Prostate gland (tissue), 2 donors: Measurements from ENCODE around the gene GPAT3. TPM values are rescaled to one million over a fixed set of nuclear protein-coding genes. Genes with fewer than 3 reads are reported as not detected.
"Not testable (repeated sequence)": the region's sequence is repeated elsewhere in the genome, so short reads cannot be mapped to it uniquely, and the experiment has no call there.

Source experiments
- DNase-seq: peaks from one replicate; pipeline ENCODE4 v3.0.0-alpha.2; 2019; ENCODE audit warnings: low spot score
- H3K27ac ChIP-seq, 2 donors: fragments of 200-600 bp; sonication (generic); 2 replicates each; pipeline ENCODE4 v1.5.1; 2017 to 2019
- H3K27me3 ChIP-seq: fragments of 200-600 bp; sonication (generic); replicated peaks from 2 replicates; pipeline ENCODE4 v1.5.1; 2019; ENCODE audit not compliant: insufficient read depth
- H3K36me3 ChIP-seq, 2 donors: fragments of 200-600 bp; sonication (generic); 1 replicate in 1 of 2; 2 replicates in 1 of 2; pipeline versions ENCODE4 v1.5.1 to v1.8.1; 2017 to 2019
- H3K4me1 ChIP-seq: fragments of 200-600 bp; sonication (generic); replicated peaks from 2 replicates; pipeline ENCODE4 v1.5.1; 2019
- H3K4me3 ChIP-seq, 2 donors: fragments of 200-600 bp; sonication (generic); 2 replicates each; pipeline ENCODE4 v1.5.1; 2017 to 2019
- H3K9me3 ChIP-seq: fragments of 200-600 bp; sonication (generic); 2 replicates; pipeline ENCODE4 v1.5.1; 2017
- CTCF ChIP-seq, 4 experiments: fragments of 200-600 bp in 2 of 4; fragments of 450-650 bp in 2 of 4; sonication (generic) in 2 of 4; IDR thresholded peaks; 1 replicate in 3 of 4; 2 replicates in 1 of 4; pipeline ENCODE4 v1.5.1; 2016 to 2019; ENCODE audit warnings: antibody characterized with exemption in 4 of 4, mild to moderate bottlenecking in 2 of 4, moderate library complexity in 2 of 4
- POLR2A ChIP-seq: fragments of 450-650 bp; IDR thresholded peaks from one replicate; pipeline ENCODE4 v1.6.1; 2016; ENCODE audit warnings: antibody characterized with exemption, mild to moderate bottlenecking
- POLR2AphosphoS5 ChIP-seq: sonication (generic); formaldehyde crosslinking; IDR thresholded peaks from one replicate; pipeline ENCODE4 v1.6.1; 2017; ENCODE audit warnings: antibody characterized with exemption
- WGBS: methylation state at CpG from one replicate; pipeline ENCODE4 v1.1.5; 2018; 5-methylcytosine and 5-hydroxymethylcytosine counted together
- intact Hi-C: fragments of 100-400 bp; cut with DNase I; formaldehyde crosslinking; loops from one replicate; pipeline ENCODE4 v1.14.2; 2022
- total RNA-seq, 2 donors: library from RNA; depleted of rRNA; stranded (reverse); fragments of >200 nt; gene quantifications; one replicate each; pipeline ENCODE4 v1.1.0, GENCODE V29; 2016

GPAT3 gene
- total RNA-seq, 2 donors from 2014 or later, result 1.2 to 3.7 TPM

DNA sequence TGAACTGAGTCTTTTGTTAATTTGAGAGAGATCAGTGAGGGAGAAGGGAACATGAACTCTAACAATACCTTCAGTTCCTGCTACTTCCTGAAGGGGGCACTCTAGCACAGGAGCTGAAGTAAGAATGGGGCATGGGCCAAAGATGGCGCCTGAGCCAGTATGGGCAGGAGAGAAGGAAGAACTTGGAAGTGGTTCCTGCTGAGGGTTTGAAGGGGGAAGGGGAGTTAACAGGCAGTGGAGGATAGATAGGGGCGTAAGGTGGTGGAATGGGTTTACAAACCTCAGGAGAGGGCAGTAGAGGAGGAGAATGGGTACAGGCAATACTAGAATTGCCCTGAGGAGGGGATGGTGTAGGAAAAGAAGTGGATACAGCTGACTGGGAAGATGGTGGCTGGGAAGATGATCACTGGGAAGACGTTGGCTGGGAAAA is 26.7 kb upstream of the GPAT3 start:
- TF ChIP-seq CTCF (IDR thresholded peaks at IDR 0.05) (peak; percentile 19 to 83 (median 77)), POLR2AphosphoS5 (peak; percentile 30)
- H3K4me1 ChIP-seq, H3K27me3 ChIP-seq, H3K36me3 ChIP-seq, H3K4me3 ChIP-seq, H3K27ac ChIP-seq, H3K9me3 ChIP-seq: not testable (repeated sequence)
- DNase-seq, result peak; percentile 64
- 65% methylated on average over 3 of the region's 3 CpGs for WGBS
- intact Hi-C loops, result loop anchor here (5.0 kb wide), 1 partner anchor 128 kb away; no protein-coding TSS in a partner anchor

DNA sequence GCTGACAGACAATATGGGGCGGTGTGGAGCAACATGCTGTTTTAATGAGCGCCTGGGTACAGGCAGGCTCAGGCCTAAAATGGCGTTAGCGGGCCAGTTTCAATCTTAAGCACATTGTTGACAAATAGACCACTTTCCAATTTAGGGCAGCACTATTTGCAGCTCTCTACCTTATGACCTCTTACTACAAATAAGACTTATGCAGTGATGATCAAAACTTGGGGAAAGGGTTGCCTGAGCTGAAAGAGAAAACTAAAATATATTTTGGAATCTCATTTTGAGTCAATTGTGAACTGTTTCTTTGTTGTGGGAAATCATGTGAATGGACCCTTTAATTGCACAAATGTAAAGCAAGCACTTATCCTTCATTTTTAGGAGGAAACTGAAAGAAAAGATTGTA is 25.5 kb upstream of the GPAT3 start:
- no peaks in the 10 kb centered on the region for H3K9me3 ChIP-seq
- no peaks in the 10 kb centered on the region for H3K4me1 ChIP-seq
- no peaks in the 10 kb centered on the region for H3K27me3 ChIP-seq
- DNase-seq, result no peak
- no peak overlapping the region for H3K4me3 ChIP-seq
- no peak overlapping the region for H3K27ac ChIP-seq
- intact Hi-C loops, result no loop called here
- WGBS, result 89% methylated on average over 4 of the region's 4 CpGs
- H3K36me3 ChIP-seq, result no peaks in the 10 kb centered on the region
- TF ChIP-seq POLR2AphosphoS5 (no peak), POLR2A (no peak), CTCF (IDR thresholded peaks at IDR 0.05) (no peak)

DNA sequence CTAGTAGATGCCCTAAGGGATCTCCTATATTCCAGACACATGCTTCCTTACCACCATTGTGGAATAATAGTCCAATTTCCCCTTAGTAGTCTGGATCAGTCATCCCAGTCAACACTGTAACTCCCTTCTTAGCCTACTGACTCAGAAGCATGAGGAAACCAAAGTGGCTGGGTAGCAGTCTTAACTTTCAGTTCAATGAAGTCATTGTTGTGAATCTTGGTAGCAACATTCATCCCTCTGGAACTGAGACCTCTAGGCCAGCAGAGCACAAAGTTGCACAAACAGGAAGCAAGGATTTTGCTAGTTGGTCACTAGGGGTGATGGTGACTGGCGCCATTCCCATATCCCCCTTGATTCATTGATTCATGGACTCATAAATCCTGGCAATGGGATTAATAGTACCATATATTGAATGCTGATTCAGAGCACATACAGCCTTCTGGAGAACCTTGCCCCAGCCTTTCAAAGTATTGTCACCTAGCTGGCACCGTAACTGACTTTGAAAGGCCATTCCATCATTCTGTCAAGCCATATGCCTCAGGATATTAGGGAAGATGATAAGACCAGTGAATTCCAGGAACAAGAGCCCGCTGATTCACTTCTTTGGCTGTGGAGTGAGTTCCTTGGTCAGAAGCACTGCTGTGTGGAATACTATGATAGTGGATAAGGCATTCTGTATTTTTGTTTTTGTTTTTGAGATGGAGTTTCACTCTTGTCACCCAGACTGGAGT is 19.7 kb upstream of the GPAT3 start:
- H3K27me3 ChIP-seq, result no peaks in the 10 kb centered on the region
- WGBS, result 90% methylated on average over 3 of the region's 3 CpGs
- TF ChIP-seq CTCF (IDR thresholded peaks at IDR 0.05), result no peak
- no peaks in the 10 kb centered on the region for H3K9me3 ChIP-seq
- H3K4me3 ChIP-seq, result no peak overlapping the region
- DNase-seq, result no peak
- no peaks in the 10 kb centered on the region for H3K36me3 ChIP-seq
- no peaks in the 10 kb centered on the region for H3K4me1 ChIP-seq
- intact Hi-C loops, result no loop called here
- H3K27ac ChIP-seq, result no peak overlapping the region

DNA sequence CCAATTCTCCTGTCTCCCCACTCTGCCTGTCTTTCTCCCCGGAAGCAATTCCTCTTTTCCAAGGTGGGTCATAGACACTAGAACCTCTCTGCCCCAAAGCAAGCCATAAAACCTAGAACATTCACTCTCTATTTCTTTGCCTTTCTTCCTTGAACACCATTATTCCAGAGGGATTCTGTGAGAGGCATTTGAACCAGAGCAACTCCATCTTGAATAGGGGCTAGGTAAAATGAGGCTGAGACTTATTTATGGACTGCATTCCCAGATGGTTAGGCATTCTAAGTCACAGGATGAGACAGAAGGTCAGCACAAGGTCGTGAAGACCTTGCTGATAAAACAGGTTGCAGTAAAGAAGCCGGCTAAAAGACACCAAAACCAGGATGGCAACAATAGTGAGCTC is 13.7 kb upstream of the GPAT3 start:
- intact Hi-C loops, result no loop called here
- Histone ChIP-seq H3K4me3 (no peak overlapping the region), H3K9me3 (no peaks in the 10 kb centered on the region), H3K36me3 (no peaks in the 10 kb centered on the region), H3K4me1 (no peaks in the 10 kb centered on the region), H3K27ac (no peak overlapping the region), H3K27me3 (no peaks in the 10 kb centered on the region)
- no peak for TF ChIP-seq POLR2A
- TF ChIP-seq CTCF (IDR thresholded peaks at IDR 0.05), result no peak
- no peak for TF ChIP-seq POLR2AphosphoS5
- WGBS, result 70% methylated on average over 3 of the region's 3 CpGs
- DNase-seq, result no peak

DNA sequence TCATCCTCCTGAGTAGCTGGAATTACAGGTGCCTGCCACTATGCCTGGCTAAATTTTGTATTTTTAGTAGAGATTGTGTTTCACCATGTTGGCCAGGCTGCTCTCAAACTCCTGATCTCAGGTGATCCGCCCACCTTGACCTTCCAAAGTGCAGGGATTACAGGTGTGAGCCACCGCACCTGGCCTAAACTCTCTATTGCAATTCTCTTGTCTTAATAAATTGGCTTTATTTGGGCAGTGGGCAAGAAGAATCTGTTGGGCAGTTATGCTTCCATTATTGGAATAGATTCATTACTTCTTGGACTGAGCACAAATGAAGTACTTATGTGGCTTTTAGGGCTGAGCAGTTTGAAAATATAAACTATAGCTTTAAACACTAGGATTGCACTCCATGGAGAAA is 8.2 kb upstream of the GPAT3 start:
- no peaks in the 10 kb centered on the region for H3K27me3 ChIP-seq
- intact Hi-C loops, result no loop called here
- WGBS, result 69% methylated on average over 2 of the region's 2 CpGs
- H3K4me1 ChIP-seq, result no peaks in the 10 kb centered on the region
- H3K27ac ChIP-seq, result no peak overlapping the region
- no peak overlapping the region for H3K4me3 ChIP-seq
- H3K9me3 ChIP-seq, result no peaks in the 10 kb centered on the region
- TF ChIP-seq CTCF (IDR thresholded peaks at IDR 0.05), result no peak
- no peak for TF ChIP-seq POLR2A
- no peak for TF ChIP-seq POLR2AphosphoS5
- no peaks in the 10 kb centered on the region for H3K36me3 ChIP-seq
- no peak for DNase-seq
